GM18511 (cell line): Measurements from ENCODE around the gene SERPINB11.
"Not testable (repeated sequence)": the region's sequence is repeated elsewhere in the genome, so short reads cannot be mapped to it uniquely, and the experiment has no call there.

Source experiments
- ATAC-seq: cut with Tn5 transposase; IDR thresholded peaks from one replicate; pipeline ENCODE4 v1.9.1; 2021; ENCODE audit warnings: mild to moderate bottlenecking, moderate library complexity; ENCODE audit not compliant: unreplicated experiment

Gene SERPINB11

GRCh38 chr18:63725682-63726480, 23.1 kb downstream of the SERPINB11 start:
- ATAC-seq: no peak

GRCh38 chr18:63730773-63731172, 28.0 kb downstream of the SERPINB11 start:
- no peak for ATAC-seq

- ATAC-seq: no peak
Observed at GRCh38 chr18:63731215-63731614, 28.5 kb downstream of the SERPINB11 start.

- ATAC-seq: no peak
Observed at GRCh38 chr18:63736876-63737275, 34.1 kb downstream of the SERPINB11 start.

- ATAC-seq: no peak
Observed at GRCh38 chr18:63741769-63742168, 39.0 kb downstream of the SERPINB11 start.

GRCh38 chr18:63747006-63747405, 44.2 kb downstream of the SERPINB11 start:
- no peak for ATAC-seq

- no peak for ATAC-seq
Observed at GRCh38 chr18:63749489-63749888, 46.7 kb downstream of the SERPINB11 start.

GRCh38 chr18:63752636-63753035, 49.9 kb downstream of the SERPINB11 start:
- no peak for ATAC-seq

GRCh38 chr18:63753676-63754075, 50.9 kb downstream of the SERPINB11 start:
- no peak for ATAC-seq

GRCh38 chr18:63757541-63757940, 54.8 kb downstream of the SERPINB11 start:
- ATAC-seq: no peak

- no peak for ATAC-seq
Observed at GRCh38 chr18:63758615-63759240, 56.0 kb downstream of the SERPINB11 start.

GRCh38 chr18:63759786-63760185, 57.0 kb downstream of the SERPINB11 start:
- not testable (repeated sequence) for ATAC-seq

GRCh38 chr18:63762518-63762917, 59.8 kb downstream of the SERPINB11 start:
- no peak for ATAC-seq

- no peak for ATAC-seq
Observed at GRCh38 chr18:63763831-63764600, 61.3 kb downstream of the SERPINB11 start.

- ATAC-seq: no peak
Observed at GRCh38 chr18:63765837-63766236, 63.1 kb downstream of the SERPINB11 start.
